CD4-positive, alpha-beta T cell treated with Interleukin-17A for 1 hour (primary cell): Measurements from ENCODE around the gene ACY1.

ENCODE experiments used
- DNase-seq: peaks from one replicate; pipeline ENCODE4 v3.0.0-alpha.2; 2020

ACY1 gene

GRCh38 chr3:51946796-51947195 lies 36.5 kb upstream of the ACY1 start:
- DNase-seq: no peak

GRCh38 chr3:51947215-51947900 lies 36.0 kb upstream of the ACY1 start:
- DNase-seq: no peak

- no peak for DNase-seq
Measured at GRCh38 chr3:51948016-51948580, 35.2 kb upstream of the ACY1 start.

GRCh38 chr3:51949121-51949520 lies 34.2 kb upstream of the ACY1 start:
- DNase-seq: no peak

- DNase-seq: no peak
Measured at GRCh38 chr3:51950899-51951298, 32.4 kb upstream of the ACY1 start.

- no peak for DNase-seq
Measured at GRCh38 chr3:51953445-51953844, 29.9 kb upstream of the ACY1 start.

- DNase-seq: no peak
Measured at GRCh38 chr3:51954105-51954504, 29.2 kb upstream of the ACY1 start.

GRCh38 chr3:51954713-51955112 lies 28.6 kb upstream of the ACY1 start:
- DNase-seq: no peak

- DNase-seq: no peak
Measured at GRCh38 chr3:51955175-51955892, 28.0 kb upstream of the ACY1 start, which contains the start of gene GPR62. GPR62 (plus strand) TSS chr3:51955381; CDS start chr3:51955653, 272 bp downstream.

- peak; percentile 37 for DNase-seq
Measured at GRCh38 chr3:51955893-51956770, 27.2 kb upstream of the ACY1 start.

- no peak for DNase-seq
Measured at GRCh38 chr3:51957520-51958205, 25.7 kb upstream of the ACY1 start.

- no peak for DNase-seq
Measured at GRCh38 chr3:51958603-51959521, 24.5 kb upstream of the ACY1 start.

- no peak for DNase-seq
Measured at GRCh38 chr3:51959651-51960050, 23.7 kb upstream of the ACY1 start.

GRCh38 chr3:51960386-51960785 lies 22.9 kb upstream of the ACY1 start:
- no peak for DNase-seq

GRCh38 chr3:51961011-51961410 lies 22.3 kb upstream of the ACY1 start:
- no peak for DNase-seq

GRCh38 chr3:51961602-51962569 lies 21.4 kb upstream of the ACY1 start:
- DNase-seq: no peak

GRCh38 chr3:51962854-51963530 lies 20.3 kb upstream of the ACY1 start:
- no peak for DNase-seq

- no peak for DNase-seq
Measured at GRCh38 chr3:51963951-51964451, 19.3 kb upstream of the ACY1 start.

GRCh38 chr3:51964521-51964920 lies 18.8 kb upstream of the ACY1 start:
- DNase-seq: no peak
